GM12878 (cell line): Measurements from ENCODE around the gene SYNCRIP. TPM values are rescaled to one million over a fixed set of nuclear protein-coding genes. Genes with fewer than 3 reads are reported as not detected.

Experiments used
- ATF3 ChIP-seq: IDR thresholded peaks from 2 replicates; pipeline ENCODE4 v1.6.1; 2011; ENCODE audit warnings: low read depth, mild to moderate bottlenecking, low read length, moderate library complexity, borderline replicate concordance; ENCODE audit errors: extremely low read depth
- CBX5 ChIP-seq: sonication (generic); IDR thresholded peaks from 2 replicates; pipeline ENCODE4 v1.6.1; 2016; ENCODE audit warnings: low read depth, moderate library complexity, mild to moderate bottlenecking, inconsistent platforms
- CHD1 ChIP-seq: IDR thresholded peaks from 2 replicates; pipeline ENCODE4 v1.6.1; 2012; ENCODE audit warnings: low read depth, low read length, improper control_type of control experiment
- CHD4 ChIP-seq: fragments of 200-600 bp; sonication (generic); IDR thresholded peaks from 2 replicates; pipeline ENCODE4 v1.6.1; 2016; ENCODE audit warnings: mild to moderate bottlenecking
- CREB1 ChIP-seq: IDR thresholded peaks from 2 replicates; pipeline ENCODE4 v1.6.1; 2012; ENCODE audit warnings: low read depth, mild to moderate bottlenecking, inconsistent platforms
- DPF2 ChIP-seq: fragments of 450-650 bp; IDR thresholded peaks from 2 replicates; pipeline ENCODE4 v1.6.1; 2017; ENCODE audit warnings: mild to moderate bottlenecking
- EP300 ChIP-seq, 2 experiments: fragments of 150-350 bp in 1 of 2; IDR thresholded peaks; 2 replicates each; pipeline ENCODE4 v1.6.1; 2011 to 2012; ENCODE audit warnings: low read depth in 2 of 2, low read length in 2 of 2, borderline replicate concordance in 1 of 2, improper control_type of control experiment in 1 of 2, inconsistent platforms in 1 of 2; ENCODE audit not compliant: control insufficient read depth in 1 of 2
- EZH2 ChIP-seq: IDR thresholded peaks from 2 replicates; pipeline ENCODE4 v1.6.1; 2012; ENCODE audit warnings: low read depth, mild to moderate bottlenecking, control low read depth, inconsistent platforms, low read length, borderline replicate concordance; ENCODE audit not compliant: control insufficient read depth
- GABPA ChIP-seq: IDR thresholded peaks from 2 replicates; pipeline ENCODE4 v1.6.1; 2014; ENCODE audit warnings: antibody characterized with exemption, low read depth, mild to moderate bottlenecking, inconsistent platforms
- HDGF ChIP-seq: fragments of 450-650 bp; IDR thresholded peaks from 2 replicates; pipeline ENCODE4 v1.6.1; 2016; ENCODE audit warnings: antibody characterized with exemption
- IRF3 ChIP-seq: fragments of 450-650 bp; IDR thresholded peaks from 2 replicates; pipeline ENCODE4 v1.6.1; 2014; ENCODE audit warnings: mild to moderate bottlenecking
- PBX3 ChIP-seq: IDR thresholded peaks from 2 replicates; pipeline ENCODE4 v1.6.1; 2011; ENCODE audit warnings: mild to moderate bottlenecking, low read depth, low read length, moderate library complexity; ENCODE audit not compliant: insufficient replicate concordance
- PKNOX1 ChIP-seq: fragments of 450-650 bp; IDR thresholded peaks from 2 replicates; pipeline ENCODE4 v1.6.1; 2016; ENCODE audit warnings: mild to moderate bottlenecking
- POLR2AphosphoS5 ChIP-seq: IDR thresholded peaks from 2 replicates; pipeline ENCODE4 v1.6.1; 2011; ENCODE audit warnings: mild to moderate bottlenecking, low read length, inconsistent platforms
- REST ChIP-seq: IDR thresholded peaks from 2 replicates; pipeline ENCODE4 v1.6.1; 2012; ENCODE audit warnings: mild to moderate bottlenecking, low read depth, low read length
- RFX5 ChIP-seq: IDR thresholded peaks from 2 replicates; pipeline ENCODE4 v1.6.1; 2011; ENCODE audit warnings: low read depth, low read length, improper control_type of control experiment
- SRF ChIP-seq, 2 experiments: IDR thresholded peaks; 2 replicates each; pipeline ENCODE4 v1.6.1; 2011; ENCODE audit warnings: low read depth in 2 of 2, low read length in 2 of 2, mild to moderate bottlenecking in 1 of 2, moderate library complexity in 1 of 2
- SUPT20H ChIP-seq: IDR thresholded peaks from 2 replicates; pipeline ENCODE4 v1.6.1; 2011; ENCODE audit warnings: low read depth, mild to moderate bottlenecking, low read length, moderate library complexity, borderline replicate concordance; ENCODE audit not compliant: control insufficient read depth
- TCF12 ChIP-seq: IDR thresholded peaks from 2 replicates; pipeline ENCODE4 v1.6.1; 2011; ENCODE audit warnings: low read depth, mild to moderate bottlenecking, low read length
- USF2 ChIP-seq: IDR thresholded peaks from 2 replicates; pipeline ENCODE4 v1.6.1; 2011; ENCODE audit warnings: low read depth, low read length, improper control_type of control experiment, borderline replicate concordance
- ZNF274 ChIP-seq: IDR thresholded peaks from one replicate; pipeline ENCODE4 v1.8.0; 2011; ENCODE audit not compliant: insufficient read length, insufficient read depth
- polyA plus RNA-seq, 11 experiments: library from polyadenylated mRNA; depleted of rRNA in 4 of 11; unstranded in 6 of 11; stranded (reverse) in 5 of 11; fragments of >200 nt; fragmentation: Nextera tagmentation in 4 of 11; fragmentation: Illumina TruSeq in 1 of 11; extraction: Ambion mirVana in 4 of 11; extraction: Trizol in 1 of 11; gene quantifications; 1 replicate in 1 of 11; 2 replicates in 10 of 11; pipeline versions ENCODE4 v1.2.1 to v1.2.3, GENCODE V29; 2011 to 2016; ENCODE audit warnings: inconsistent platforms in 2 of 11, missing spikeins in 2 of 11, low read depth in 1 of 11
- total RNA-seq, 4 experiments: library from RNA; depleted of rRNA in 3 of 4; stranded (reverse); fragments of >200 nt in 3 of 4; fragmentation: Illumina TruSeq in 1 of 4; extraction: Trizol in 1 of 4; gene quantifications; 2 replicates each; pipeline versions ENCODE4 v1.2.1 to v1.2.3, GENCODE V29; 2013 to 2021

The SYNCRIP gene
- total and polyA plus RNA-seq, 10 of the 15 experiments (the other 5 are each of a cell fraction or from before 2014, with no cell fraction given): 28.4 to 255 (median 131) TPM

- TF ChIP-seq CHD4: no peak
- no peak for TF ChIP-seq TCF12
- TF ChIP-seq HDGF: no peak
- TF ChIP-seq GABPA: no peak
- 0 out of 2 replicates have a peak, but pooled peaks have one; percentile 57 for TF ChIP-seq DPF2
- no peak for TF ChIP-seq SRF (IDR thresholded peaks at IDR 0.05; ENCODE audit: low read depth in 2 of 2, low read length in 2 of 2)
- no peak for TF ChIP-seq PBX3
- TF ChIP-seq SUPT20H: no peak
- no peak for TF ChIP-seq CHD1
- TF ChIP-seq EZH2: no peak
- TF ChIP-seq USF2: no peak; the same call in 1 of the 2 replicates
- TF ChIP-seq PKNOX1: no peak
- TF ChIP-seq RFX5: no peak
- 0 out of 2 replicates have a peak, but pooled peaks have one; percentile 2 for TF ChIP-seq CREB1
- TF ChIP-seq ATF3: no peak
- no peak for TF ChIP-seq CBX5
- no peak for TF ChIP-seq ZNF274
- no peak for TF ChIP-seq EP300 (IDR thresholded peaks at IDR 0.05; ENCODE audit: borderline replicate concordance in 1 of 2, control insufficient read depth in 1 of 2, low read depth in 2 of 2, low read length in 2 of 2)
- no peak for TF ChIP-seq REST
- 0 out of 2 replicates have a peak, but pooled peaks have one; percentile 30 for TF ChIP-seq POLR2AphosphoS5
- TF ChIP-seq IRF3: no peak
These were observed 551 bp downstream of the SYNCRIP start (continued) for GRCh38 chr6:85641897-85642773.
